ENCODE data around the gene MEA1.
A peak's percentile ranks its signal among the peaks of the same experiment; 100 is the strongest.

The MEA1 gene

DNA sequence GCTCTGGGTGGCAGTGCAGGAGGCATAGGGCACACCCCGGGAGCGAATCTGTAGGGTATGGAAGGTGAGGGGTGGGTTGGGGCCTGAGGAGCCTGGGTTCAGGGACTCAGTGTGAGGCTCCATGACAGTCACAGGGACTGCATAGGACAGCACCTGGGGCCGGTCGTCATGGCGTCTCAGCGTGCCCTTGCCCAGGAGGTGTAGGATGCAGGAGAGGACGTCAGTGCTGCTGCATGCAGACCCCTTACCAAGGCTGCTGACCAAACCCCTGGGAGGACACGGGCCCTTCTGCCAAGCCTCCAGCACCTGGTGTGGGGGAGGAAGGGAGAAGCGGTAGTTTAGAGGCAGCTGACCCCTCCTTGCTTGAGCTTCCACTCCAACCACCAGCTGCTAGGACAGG, 24.0 kb upstream of the MEA1 start:
- no peak for DNase-seq

DNA sequence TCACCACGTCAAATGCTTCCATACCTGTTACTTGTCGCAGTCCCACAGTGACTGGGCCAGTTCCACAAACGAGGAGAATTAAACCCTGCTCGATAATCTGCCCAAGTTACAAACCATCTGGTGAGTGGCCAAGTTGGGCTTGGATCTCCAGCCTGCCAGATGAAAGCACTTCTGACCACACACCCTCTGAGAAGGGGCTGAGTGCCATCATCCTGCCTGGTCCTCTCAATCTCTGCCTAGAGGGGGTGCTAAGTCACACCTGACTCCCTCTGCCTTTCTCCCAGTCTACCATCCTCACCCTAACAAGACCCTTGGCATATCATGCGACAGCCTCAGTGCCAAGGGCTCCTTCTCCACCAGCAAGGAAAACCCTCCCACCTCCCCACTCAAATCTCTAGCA, 23.5 kb upstream of the MEA1 start:
- DNase-seq = no peak

DNA sequence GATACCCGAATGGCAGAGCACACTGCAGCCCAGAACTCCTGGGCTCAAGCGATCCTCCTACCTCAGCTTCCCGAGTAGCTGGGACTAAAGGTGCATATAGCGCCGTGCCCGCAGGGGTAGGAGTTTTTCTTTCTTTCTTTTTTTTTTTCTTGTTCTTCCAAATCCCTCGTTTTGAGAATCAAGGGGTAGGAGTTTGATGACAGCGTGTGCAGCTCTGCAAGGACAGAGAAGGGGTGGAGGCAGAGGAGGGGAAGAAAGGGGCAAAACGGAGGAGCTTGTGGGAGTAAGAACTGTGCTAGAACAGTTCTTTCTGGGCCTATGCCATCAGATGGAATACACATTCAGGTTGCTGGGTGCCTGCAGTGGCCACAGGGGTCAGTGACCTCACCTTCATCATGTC, 23.0 kb upstream of the MEA1 start:
- no peak for DNase-seq

DNA sequence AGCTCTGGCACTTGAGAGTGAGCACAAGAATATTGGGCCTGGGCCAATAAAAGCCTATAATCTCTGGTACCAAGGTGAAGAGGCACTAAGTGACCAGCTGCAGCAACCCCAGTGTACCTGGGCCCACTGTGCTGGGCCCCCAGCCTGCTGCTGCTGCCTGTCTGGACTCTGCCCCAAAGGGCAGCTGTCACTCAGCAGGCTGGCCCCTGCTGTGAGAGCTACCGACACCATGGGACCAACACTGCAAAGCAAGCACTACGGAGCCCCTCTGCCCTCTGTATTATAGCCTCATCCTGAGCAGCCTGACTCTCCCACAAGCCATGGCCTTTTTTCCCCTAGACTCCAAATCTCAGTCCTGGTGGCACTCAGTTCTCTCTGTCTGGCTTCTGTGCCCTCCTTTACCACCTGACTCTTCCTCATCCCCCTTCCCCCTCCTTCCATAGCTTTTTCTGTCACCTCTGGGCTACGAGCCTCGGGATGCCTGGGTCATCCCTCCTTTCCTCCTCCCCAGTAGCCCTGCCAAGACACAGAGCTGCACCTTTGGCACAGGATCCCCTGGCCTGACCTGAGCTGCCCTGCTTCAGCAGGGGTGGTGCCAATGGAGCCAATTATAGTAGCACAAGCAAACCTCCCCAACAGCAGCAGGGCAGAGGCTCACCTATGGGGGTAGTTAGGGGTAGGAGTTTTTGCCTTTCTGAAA, 21.9 kb upstream of the MEA1 start:
- DNase-seq = no peak

DNA sequence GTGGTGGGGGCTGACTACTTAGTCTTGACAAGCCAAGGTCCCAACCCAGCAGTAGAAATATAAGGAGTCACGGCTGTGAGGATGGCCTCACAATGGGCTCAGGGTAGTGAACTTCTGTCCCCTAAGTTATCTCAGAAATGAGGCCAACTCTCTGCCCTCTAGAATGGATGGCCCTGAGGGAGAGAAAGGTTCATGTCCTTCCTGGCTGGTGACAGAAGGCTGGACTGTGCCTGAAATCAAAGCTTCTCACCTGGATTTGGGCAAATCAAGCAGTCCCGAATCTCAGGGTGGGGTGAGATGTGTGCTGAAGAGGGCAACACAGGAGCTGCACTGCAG, 20.4 kb upstream of the MEA1 start:
- DNase-seq = no peak

DNA sequence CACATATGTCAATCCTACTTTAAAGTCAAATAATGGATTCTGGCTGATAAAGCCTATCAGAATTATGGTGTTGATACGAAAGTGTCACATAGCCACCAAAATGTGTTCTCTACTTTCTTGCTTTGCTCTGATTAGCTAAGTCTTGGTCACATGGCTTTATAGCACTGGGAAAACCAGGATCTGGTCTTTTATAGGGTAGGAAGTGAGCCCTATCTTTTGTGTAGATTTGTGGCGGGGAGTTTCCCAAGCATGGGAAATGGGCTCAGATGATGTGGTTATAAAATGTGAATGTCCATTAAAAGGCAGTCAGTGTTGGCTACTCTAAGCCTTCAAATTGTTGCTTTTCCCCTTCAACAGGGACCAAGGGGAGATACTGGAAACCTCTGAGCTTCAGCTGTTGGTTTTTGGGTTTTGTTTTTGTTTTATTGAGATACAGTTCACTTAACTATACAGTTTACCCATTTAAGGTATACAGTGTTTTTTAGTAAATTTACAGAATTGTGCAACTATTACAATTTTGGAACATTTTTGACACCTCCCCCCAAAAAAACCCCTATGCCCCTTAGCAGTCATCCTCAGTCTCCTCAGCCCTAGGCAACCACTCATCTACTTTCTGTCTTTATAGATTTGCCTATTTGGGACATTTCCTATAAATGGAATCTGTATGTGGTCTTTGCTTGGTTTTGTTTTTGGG, 19.9 kb upstream of the MEA1 start:
- DNase-seq = no peak

- DNase-seq = no peak
These were observed 18.6 kb upstream of the MEA1 start for GRCh38 chr6:43032326-43032725.

DNA sequence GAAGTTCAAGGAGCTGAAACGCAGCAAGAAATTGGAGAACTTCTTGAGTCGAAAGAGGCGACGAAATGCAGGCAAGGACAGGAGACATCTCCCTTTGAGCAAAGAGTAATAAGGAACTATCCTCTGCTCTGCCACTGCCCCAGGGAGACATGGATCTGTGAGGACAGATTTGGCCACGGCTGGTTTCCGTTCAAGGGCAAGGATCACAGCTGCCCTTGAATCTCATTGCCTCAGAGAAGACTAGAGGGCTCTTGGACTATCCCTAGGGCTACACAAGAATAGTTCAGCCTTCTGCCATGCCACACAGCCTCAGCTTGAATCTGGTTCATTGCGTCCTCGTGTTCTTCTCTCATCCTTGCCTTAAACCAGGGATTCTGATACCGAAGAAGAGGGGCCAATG, 15.4 kb upstream of the MEA1 start:
- no peak for DNase-seq

GRCh38 chr6:43026365-43026764, 12.6 kb upstream of the MEA1 start:
- DNase-seq = no peak

GRCh38 chr6:43024436-43024835, 10.7 kb upstream of the MEA1 start:
- no peak for DNase-seq

- DNase-seq = peak; percentile 84
These were observed 7.7 kb upstream of the MEA1 start, which contains the start of gene RRP36 for GRCh38 chr6:43021270-43022047. TSS of gene RRP36 (plus strand) at chr6:43021623. CDS start at chr6:43021655, 32 bp downstream.

DNA sequence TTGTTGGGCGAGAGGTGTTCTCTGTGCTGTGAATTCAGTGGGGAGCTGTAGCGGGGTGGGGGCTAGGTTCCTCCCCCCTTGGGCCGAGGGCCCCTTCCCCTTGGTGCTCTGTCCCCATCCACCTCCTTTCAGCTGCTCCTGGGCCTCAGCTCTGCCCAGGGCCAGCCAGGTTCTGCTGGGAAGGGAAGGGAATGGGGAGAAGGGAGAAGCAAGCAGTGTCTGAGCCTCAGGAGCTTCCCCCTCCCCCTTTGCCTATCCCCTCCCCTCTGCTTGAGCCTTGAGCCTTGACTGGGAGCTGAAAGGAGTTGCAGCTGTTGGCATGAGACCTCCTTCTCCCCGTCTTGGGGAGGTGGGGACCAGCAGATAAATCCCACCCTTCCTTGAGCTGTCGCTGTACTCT, 7.1 kb upstream of the MEA1 start:
- no peak for DNase-seq

DNA sequence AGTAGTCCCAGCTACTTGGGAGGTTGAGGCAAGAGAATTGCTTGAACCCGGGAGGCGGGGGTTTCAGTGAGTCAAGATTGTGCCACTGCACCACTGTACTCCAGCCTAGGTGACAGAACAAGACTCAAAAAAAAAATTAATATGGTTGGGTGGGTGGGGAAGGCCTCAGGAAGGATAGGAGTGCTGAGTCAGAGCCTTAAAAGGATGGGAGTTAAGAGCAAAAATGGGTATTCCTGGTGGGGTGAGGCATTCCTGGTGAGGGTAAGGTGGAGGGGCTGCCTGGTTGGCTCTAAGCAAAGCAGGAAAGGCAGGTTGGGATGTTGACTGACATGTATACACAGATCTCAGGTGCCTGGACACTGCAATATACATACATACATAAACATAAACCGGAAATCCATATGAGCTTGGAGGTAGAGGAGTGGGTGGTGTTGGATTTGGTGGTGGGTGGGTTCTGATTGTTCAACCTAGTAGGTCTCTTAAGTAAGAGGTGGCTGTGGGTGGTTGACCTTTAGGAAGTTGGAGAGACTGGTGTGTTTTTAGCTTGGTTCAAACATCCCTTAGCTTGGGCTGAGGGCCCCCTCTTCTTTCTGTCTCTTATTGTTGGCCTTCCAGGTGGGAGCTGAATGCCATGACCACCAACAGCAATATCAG, 6.4 kb upstream of the MEA1 start:
- no peak for DNase-seq

DNA sequence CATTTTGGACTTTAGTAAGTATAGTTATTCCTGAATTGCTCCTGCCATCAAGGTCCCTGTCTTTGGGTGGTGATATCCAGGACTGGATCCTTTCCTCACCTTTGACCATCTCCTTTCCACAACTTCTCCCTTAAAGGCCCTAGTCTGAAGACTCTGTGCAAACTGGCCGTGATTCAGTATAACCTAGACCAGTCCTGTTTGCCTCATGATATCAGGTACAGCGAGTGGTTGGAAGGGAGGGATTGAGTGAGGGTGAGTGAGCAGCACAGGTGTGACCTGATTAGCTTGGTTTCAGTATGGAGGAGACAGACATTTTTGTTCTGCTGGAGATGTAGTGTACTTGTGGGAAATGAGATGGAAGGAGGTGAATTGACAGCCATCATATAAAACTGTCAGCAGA, 5.4 kb upstream of the MEA1 start:
- DNase-seq = no peak

- DNase-seq = no peak
These were observed 3.2 kb upstream of the MEA1 start for GRCh38 chr6:43016943-43017334.

DNA sequence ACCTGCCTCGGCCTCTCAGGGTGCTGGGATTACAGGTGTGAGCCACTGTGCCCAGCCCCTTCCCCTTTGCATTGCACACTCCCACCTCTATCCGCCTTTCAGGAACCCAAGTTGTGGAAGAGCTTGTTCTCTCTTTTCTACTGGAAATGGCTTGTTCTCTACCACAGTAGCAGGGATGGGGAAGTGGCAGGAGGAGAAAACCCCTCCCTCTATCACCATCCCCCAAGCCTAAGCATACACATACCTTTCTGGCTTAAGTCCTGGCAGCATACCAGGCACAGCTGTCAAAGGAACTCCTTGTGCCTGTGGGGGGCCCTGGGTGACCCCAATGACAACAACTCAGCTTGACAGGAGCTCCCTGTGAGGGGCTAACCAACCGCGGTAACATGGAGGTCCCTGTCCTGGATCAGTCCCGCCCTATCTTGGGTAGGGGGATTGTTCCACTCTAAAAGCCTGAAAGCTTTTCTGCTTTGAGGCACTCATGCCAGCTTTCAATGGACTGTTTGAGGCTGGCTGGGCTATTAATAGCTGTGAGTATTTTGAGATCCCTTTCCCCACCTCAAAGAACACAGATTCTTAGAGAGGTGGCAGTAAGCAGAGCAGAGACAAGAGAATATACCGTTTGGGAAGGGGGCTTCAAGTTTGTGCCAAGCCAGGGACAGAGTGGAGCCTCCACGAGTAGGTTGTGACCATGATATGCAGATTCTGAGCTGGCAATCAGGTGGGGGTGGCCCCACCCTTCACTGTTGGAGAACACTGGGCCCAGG, 2.6 kb upstream of the MEA1 start:
- DNase-seq = peak; percentile 25

GRCh38 chr6:43014434-43014909, 726 bp upstream of the MEA1 start:
- no peak for DNase-seq

DNA sequence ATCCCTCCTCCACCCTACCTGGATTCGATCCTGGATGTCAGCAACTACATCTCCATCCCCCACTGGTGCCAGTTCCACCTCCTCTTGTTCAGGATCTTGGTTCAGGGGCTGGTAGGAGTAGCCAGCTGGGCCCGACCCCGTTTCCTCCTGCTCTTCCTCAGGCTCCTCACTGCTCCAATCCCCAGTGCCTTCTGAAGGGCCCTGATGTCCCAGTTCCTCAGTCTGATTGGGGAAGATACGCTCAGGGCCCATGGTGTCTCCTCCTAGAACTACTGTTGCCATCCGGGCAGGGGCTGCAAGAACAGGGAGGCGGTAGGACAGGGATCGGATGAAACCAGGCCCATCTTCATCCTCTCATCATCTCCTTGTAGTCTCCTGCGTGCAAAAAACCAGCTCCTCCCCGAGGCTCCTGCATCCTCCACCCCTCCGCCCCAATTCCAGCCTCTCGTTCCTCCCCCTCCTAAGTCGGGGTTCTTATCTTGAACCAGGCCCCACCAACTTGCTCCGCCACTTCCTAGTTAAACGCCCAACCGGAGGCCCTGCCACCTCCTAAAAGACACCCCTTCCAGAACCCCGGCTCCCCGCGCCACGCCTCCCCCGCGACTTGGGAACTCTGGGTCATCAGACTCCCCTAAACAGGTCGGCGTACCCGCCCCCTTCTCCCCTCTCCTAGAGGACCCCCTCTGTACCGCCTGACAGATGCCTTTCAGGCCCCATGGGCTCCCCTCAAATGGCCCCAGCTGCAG, 476 bp downstream of the MEA1 start:
- peak; percentile 92 for DNase-seq

GRCh38 chr6:43012364-43012763, 1.4 kb downstream of the MEA1 start:
- DNase-seq = no peak

DNA sequence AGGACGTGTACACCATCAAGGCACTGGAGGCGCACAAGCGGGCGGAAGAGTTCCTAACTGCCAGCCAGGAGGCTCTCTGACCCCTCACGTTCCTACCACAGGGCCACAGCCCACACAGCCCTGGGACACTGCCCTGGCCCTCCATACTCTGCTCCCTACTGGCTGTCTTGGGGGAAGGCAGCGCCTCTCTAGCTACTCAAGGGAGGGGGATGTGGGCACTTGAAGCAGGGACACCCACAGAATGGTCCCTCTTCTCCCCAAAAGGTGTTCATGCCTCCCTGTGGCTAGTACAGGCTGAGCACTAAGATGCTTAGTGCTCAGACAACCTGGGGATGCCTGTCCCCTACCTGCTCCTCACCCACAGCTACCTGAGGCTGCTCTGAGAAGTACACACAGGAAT, 2.5 kb downstream of the MEA1 start:
- DNase-seq = no peak

DNA sequence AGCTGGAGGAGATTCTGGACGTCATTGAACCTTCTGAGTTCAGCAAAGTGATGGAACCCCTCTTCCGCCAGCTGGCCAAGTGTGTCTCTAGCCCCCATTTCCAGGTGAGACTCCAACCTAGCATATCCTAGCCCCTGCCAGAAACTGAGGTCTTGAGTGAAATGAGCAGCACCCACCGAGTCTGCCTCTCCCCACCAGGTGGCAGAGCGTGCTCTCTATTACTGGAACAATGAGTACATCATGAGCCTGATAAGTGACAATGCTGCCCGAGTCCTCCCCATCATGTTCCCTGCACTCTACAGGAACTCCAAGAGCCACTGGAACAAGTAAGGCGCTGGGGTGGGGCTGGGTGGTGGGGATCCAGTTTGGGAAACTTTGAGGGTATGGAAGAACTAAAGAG, 4.6 kb downstream of the MEA1 start:
- DNase-seq = peak; percentile 73

DNA sequence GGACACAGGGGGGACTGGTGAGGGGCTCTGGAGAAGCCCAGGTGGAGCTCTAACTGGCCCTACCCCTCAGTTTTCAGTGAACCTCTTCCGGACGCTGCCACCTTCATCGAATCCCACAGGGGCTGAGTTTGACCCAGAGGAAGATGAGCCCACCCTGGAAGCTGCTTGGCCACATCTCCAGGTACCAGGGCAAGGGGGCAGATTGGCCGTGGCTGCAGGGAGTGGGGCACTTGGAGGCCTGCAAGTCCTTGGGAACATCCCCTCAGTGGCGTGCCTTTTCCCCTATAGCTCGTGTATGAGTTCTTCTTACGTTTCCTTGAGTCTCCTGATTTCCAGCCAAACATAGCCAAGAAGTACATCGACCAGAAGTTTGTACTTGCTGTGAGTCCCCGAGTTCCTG, 6.6 kb downstream of the MEA1 start:
- no peak for DNase-seq

All from hematopoietic multipotent progenitor cell treated with erythropoietin and hydrocortisone succinate and interleukin-3 and kit ligand, for 8 days (in vitro differentiated cells).